GM21717 (cell line): Measurements from ENCODE around the gene UBE2Q1.
"Not testable (repeated sequence)": the region's sequence is repeated elsewhere in the genome, so short reads cannot be mapped to it uniquely, and the experiment has no call there.

Experiments used
- ATAC-seq: cut with Tn5 transposase; IDR thresholded peaks from one replicate; pipeline ENCODE4 v1.9.1; 2021; ENCODE audit warnings: mild to moderate bottlenecking, moderate library complexity; ENCODE audit not compliant: unreplicated experiment

Gene UBE2Q1

GRCh38 chr1:154552036-154552435, 6.4 kb downstream of the UBE2Q1 start:
- ATAC-seq, result no peak

- ATAC-seq, result no peak
Measured at GRCh38 chr1:154551474-154551873, 7.0 kb downstream of the UBE2Q1 start.

GRCh38 chr1:154550657-154551056, 7.8 kb downstream of the UBE2Q1 start:
- no peak for ATAC-seq

GRCh38 chr1:154550070-154550469, 8.4 kb downstream of the UBE2Q1 start:
- no peak for ATAC-seq

- no peak for ATAC-seq
Measured at GRCh38 chr1:154549202-154549770, 9.2 kb downstream of the UBE2Q1 start.

- no peak for ATAC-seq
Measured at GRCh38 chr1:154548028-154548427, 10.4 kb downstream of the UBE2Q1 start.

- ATAC-seq, result no peak
Measured at GRCh38 chr1:154547105-154547732, 11.2 kb downstream of the UBE2Q1 start.

GRCh38 chr1:154546264-154547063, 12.0 kb downstream of the UBE2Q1 start:
- ATAC-seq, result no peak

GRCh38 chr1:154541231-154541630, 17.2 kb downstream of the UBE2Q1 start:
- no peak for ATAC-seq

- no peak for ATAC-seq
Measured at GRCh38 chr1:154539486-154540483, 18.7 kb downstream of the UBE2Q1 start.

GRCh38 chr1:154536570-154536969, 21.9 kb downstream of the UBE2Q1 start:
- ATAC-seq, result no peak

GRCh38 chr1:154533952-154534844, 24.3 kb downstream of the UBE2Q1 start:
- ATAC-seq, result no peak

- not testable (repeated sequence) for ATAC-seq
Measured at GRCh38 chr1:154531950-154532349, 26.5 kb downstream of the UBE2Q1 start.

GRCh38 chr1:154529308-154529707, 29.2 kb downstream of the UBE2Q1 start:
- no peak for ATAC-seq

GRCh38 chr1:154527192-154527591, 31.3 kb downstream of the UBE2Q1 start:
- no peak for ATAC-seq

GRCh38 chr1:154524881-154525280, 33.6 kb downstream of the UBE2Q1 start:
- ATAC-seq, result no peak

- ATAC-seq, result no peak
Measured at GRCh38 chr1:154521695-154522094, 36.8 kb downstream of the UBE2Q1 start.

- ATAC-seq, result no peak
Measured at GRCh38 chr1:154520333-154520732, 38.1 kb downstream of the UBE2Q1 start.

- ATAC-seq, result no peak
Measured at GRCh38 chr1:154519591-154519991, 38.9 kb downstream of the UBE2Q1 start.

GRCh38 chr1:154517661-154518060, 40.8 kb downstream of the UBE2Q1 start:
- no peak for ATAC-seq
